ENCODE results near the gene BIRC2. TPM values are rescaled to one million over a fixed set of nuclear protein-coding genes. Genes with fewer than 3 reads are reported as not detected.

The BIRC2 gene
- total RNA-seq, 1 donor from 2014 or later, result 42.8 TPM

GRCh38 chr11:102423936-102424335, 76.9 kb downstream of the BIRC2 start:
- H3K4me1 Mint-ChIP-seq, result peaks cover 23% of the 10 kb centered on the region
- H3K4me3 Mint-ChIP-seq, result no peak overlapping the region
- H3K36me3 Mint-ChIP-seq, result peaks cover 12% of the 10 kb centered on the region
- no peaks in the 10 kb centered on the region for H3K27me3 Mint-ChIP-seq (ENCODE audit: low read depth)
- H3K27ac Mint-ChIP-seq, result no peak overlapping the region
- no peak for TF ChIP-seq CTCF (IDR thresholded peaks at IDR 0.05; ENCODE audit: unreplicated experiment)
- no peak for DNase-seq (ENCODE audit: low spot score in 2 of 2, unreplicated experiment in 2 of 2)
- H3K9me3 Mint-ChIP-seq, result peaks cover 2% of the 10 kb centered on the region

- H3K27me3 Mint-ChIP-seq (ENCODE audit: low read depth), result no peaks in the 10 kb centered on the region
- H3K4me1 Mint-ChIP-seq, result peaks cover 19% of the 10 kb centered on the region
- H3K36me3 Mint-ChIP-seq, result peaks cover 12% of the 10 kb centered on the region
- no peak for TF ChIP-seq CTCF (IDR thresholded peaks at IDR 0.05; ENCODE audit: unreplicated experiment)
- no peaks in the 10 kb centered on the region for H3K9me3 Mint-ChIP-seq
- no peak overlapping the region for H3K27ac Mint-ChIP-seq
- H3K4me3 Mint-ChIP-seq, result no peak overlapping the region
- no peak for DNase-seq (ENCODE audit: low spot score in 2 of 2, unreplicated experiment in 2 of 2)
Observed at GRCh38 chr11:102426000-102426399, 79.0 kb downstream of the BIRC2 start.

- Mint-ChIP-seq H3K4me1 (peaks cover 15% of the 10 kb centered on the region), H3K36me3 (peaks cover 12% of the 10 kb centered on the region), H3K4me3 (no peak overlapping the region), H3K27me3 (ENCODE audit: low read depth) (no peaks in the 10 kb centered on the region), H3K9me3 (no peaks in the 10 kb centered on the region), H3K27ac (peak overlapping the region; percentile 82)
- no peak for TF ChIP-seq CTCF (IDR thresholded peaks at IDR 0.05; ENCODE audit: unreplicated experiment)
- DNase-seq (ENCODE audit: low spot score in 2 of 2, unreplicated experiment in 2 of 2), result no peak
Observed at GRCh38 chr11:102426570-102426969, 79.6 kb downstream of the BIRC2 start.

- Mint-ChIP-seq H3K9me3 (peaks cover 4% of the 10 kb centered on the region), H3K27me3 (ENCODE audit: low read depth) (no peaks in the 10 kb centered on the region), H3K36me3 (peaks cover 16% of the 10 kb centered on the region), H3K4me3 (no peak overlapping the region), H3K27ac (peak overlapping the region; percentile 82), H3K4me1 (peaks cover 15% of the 10 kb centered on the region)
- no peak for TF ChIP-seq CTCF (IDR thresholded peaks at IDR 0.05; ENCODE audit: unreplicated experiment)
- no peak for DNase-seq (ENCODE audit: low spot score in 2 of 2, unreplicated experiment in 2 of 2)
Observed at GRCh38 chr11:102427068-102427467, 80.1 kb downstream of the BIRC2 start.

Other genes with a start within 250 kb of the BIRC2 start
- 186 to 194 TPM (median 193 TPM) in 3 replicates for gene YAP1, start 236.8 kb upstream of the BIRC2 start, total RNA-seq
- 1.4 to 2.2 TPM (median 1.8 TPM) in 3 replicates for gene BIRC3, start 29.7 kb upstream of the BIRC2 start, total RNA-seq
- 131 to 144 TPM (median 137 TPM) in 3 replicates for gene TMEM123, start 105.6 kb downstream of the BIRC2 start, total RNA-seq
- gene MMP7, start 183.5 kb downstream of the BIRC2 start, total RNA-seq, result 0.20 TPM in 1 of 3 replicates, not detected in the others

All from mesothelial cell of epicardium (in vitro differentiated cells).